ENCODE data around the gene SOS1.

DNA sequence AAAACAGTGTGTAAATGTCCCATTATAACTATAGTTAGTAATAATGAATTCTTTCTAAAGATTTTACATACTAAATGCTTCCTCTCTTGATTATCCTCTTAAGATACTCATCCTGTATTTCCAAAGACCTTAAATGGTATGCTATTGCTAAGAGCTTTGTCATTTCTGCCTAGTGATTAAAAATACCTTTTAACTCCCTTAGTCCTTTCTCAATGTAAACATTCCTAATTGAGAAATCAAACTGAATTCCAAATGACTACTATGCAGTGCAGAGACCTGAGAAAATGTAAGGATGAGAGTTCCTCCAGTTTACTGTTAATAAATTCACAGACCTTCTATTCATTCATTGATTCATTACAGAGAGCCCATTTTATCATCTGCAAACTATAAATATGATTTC is 86.9 kb downstream of the SOS1 start:
- TF ChIP-seq, protein P1, sequence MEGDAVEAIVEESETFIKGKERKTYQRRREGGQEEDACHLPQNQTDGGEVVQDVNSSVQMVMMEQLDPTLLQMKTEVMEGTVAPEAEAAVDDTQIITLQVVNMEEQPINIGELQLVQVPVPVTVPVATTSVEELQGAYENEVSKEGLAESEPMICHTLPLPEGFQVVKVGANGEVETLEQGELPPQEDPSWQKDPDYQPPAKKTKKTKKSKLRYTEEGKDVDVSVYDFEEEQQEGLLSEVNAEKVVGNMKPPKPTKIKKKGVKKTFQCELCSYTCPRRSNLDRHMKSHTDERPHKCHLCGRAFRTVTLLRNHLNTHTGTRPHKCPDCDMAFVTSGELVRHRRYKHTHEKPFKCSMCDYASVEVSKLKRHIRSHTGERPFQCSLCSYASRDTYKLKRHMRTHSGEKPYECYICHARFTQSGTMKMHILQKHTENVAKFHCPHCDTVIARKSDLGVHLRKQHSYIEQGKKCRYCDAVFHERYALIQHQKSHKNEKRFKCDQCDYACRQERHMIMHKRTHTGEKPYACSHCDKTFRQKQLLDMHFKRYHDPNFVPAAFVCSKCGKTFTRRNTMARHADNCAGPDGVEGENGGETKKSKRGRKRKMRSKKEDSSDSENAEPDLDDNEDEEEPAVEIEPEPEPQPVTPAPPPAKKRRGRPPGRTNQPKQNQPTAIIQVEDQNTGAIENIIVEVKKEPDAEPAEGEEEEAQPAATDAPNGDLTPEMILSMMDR (IDR thresholded peaks at IDR 0.05; ENCODE audit: low read depth, low read length): no peak
- TF ChIP-seq EZH2phosphoT487 (IDR thresholded peaks at IDR 0.05; ENCODE audit: low read depth): no peak

Measured in OCI-LY3 (cell line).